ENCODE measurements around the gene PEX5L. TPM values are rescaled to one million over a fixed set of nuclear protein-coding genes. Genes with fewer than 3 reads are reported as not detected.

The PEX5L gene
- total and polyA plus RNA-seq, 2 donors (not counting 1 experiment from before 2014, with no cell fraction given) = not detected

GRCh38 chr3:179969525-179969924 is 67.2 kb downstream of the PEX5L start:
- H3K4me3 ChIP-seq (ENCODE audit: control extremely low read depth in 1 of 5, extremely low read depth in 1 of 5, insufficient read depth in 1 of 5, low read depth in 2 of 5, low read length in 4 of 5) = no peak overlapping the region
- H3K79me2 ChIP-seq (ENCODE audit: control insufficient read depth, insufficient read depth, low read length) = no peaks in the 10 kb centered on the region
- TF ChIP-seq CTCF (IDR thresholded peaks at IDR 0.05) (no peak), EZH2 (IDR thresholded peaks at IDR 0.05; ENCODE audit: borderline replicate concordance, insufficient read depth, low read depth, low read length, poor library complexity, severe bottlenecking) (no peak)
- H2AFZ ChIP-seq (ENCODE audit: insufficient read depth, low read depth, low read length, poor library complexity, severe bottlenecking) = no peak overlapping the region
- Mint-ChIP-seq H3K27me3 (peaks cover 17% of the 10 kb centered on the region), H3K4me3 (no peak overlapping the region), H3K27ac (no peak overlapping the region), H3K9me3 (ENCODE audit: insufficient read depth) (no peaks in the 10 kb centered on the region), H3K4me1 (no peaks in the 10 kb centered on the region)
- DNase-seq (no peak), ATAC-seq (ENCODE audit: low read depth) (no peak)
- H4K20me1 ChIP-seq (ENCODE audit: control insufficient read depth, insufficient read depth, low read length, poor library complexity, severe bottlenecking) = no peaks in the 10 kb centered on the region
- H3K27me3 ChIP-seq (replicated peaks in 1 of 4; ENCODE audit: control extremely low read depth in 1 of 4, control insufficient read depth in 3 of 4, insufficient read depth in 4 of 4, low read length in 3 of 4) = peaks cover 0 to 3% (median 1%) of the 10 kb centered on the region in 4 experiments
- no peak overlapping the region for H3K4me2 ChIP-seq (replicated peaks; ENCODE audit: low read depth, low read length, poor library complexity, severe bottlenecking)
- H3K9me3 ChIP-seq (ENCODE audit: control extremely low read depth in 1 of 3, control insufficient read depth in 2 of 3, insufficient read depth in 1 of 3, low read length in 2 of 3) = no peaks in the 10 kb centered on the region
- no peaks in the 10 kb centered on the region for H3K36me3 ChIP-seq (replicated peaks in 1 of 2; ENCODE audit: control extremely low read depth in 1 of 2, control insufficient read depth in 1 of 2, extremely low read depth in 1 of 2, insufficient read depth in 2 of 2, low read length in 1 of 2)
- 71% methylated on average over 1 of the region's 2 CpGs for WGBS (ENCODE audit: insufficient coverage)
- no peaks in the 10 kb centered on the region for H3K4me1 ChIP-seq (ENCODE audit: control insufficient read depth in 2 of 2, insufficient read depth in 2 of 2, low read length in 2 of 2)
- no peak overlapping the region for H3K27ac ChIP-seq (ENCODE audit: low read length in 2 of 2)
- ChIA-PET POLR2A (no interaction called here), CTCF (no interaction called here)
- no peak overlapping the region for H3K9ac ChIP-seq (ENCODE audit: low read length)
- intact Hi-C loops (cut with micrococcal nuclease) = no loop called here

DNA sequence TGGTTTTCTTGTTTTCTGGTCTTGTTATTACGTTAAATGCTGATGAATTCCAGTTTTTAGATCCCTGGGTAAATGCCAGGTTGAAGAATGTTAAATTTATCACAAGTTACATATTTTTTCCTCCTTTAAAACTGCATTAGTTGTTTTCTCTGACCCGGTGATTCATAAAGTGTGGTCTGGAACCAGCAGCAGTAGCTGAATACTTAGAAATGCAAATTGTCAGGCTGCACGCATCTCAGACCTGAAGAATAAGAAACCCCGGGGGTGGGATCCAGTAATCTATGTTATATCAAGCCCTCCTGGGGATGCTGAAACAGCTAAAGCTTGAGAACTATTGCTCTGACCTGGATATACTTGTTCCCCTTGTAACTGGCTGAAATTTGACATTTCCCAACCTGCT is 69.1 kb downstream of the PEX5L start:
- Histone ChIP-seq H3K9ac (ENCODE audit: low read length) (no peak overlapping the region), H3K4me1 (ENCODE audit: control insufficient read depth in 2 of 2, insufficient read depth in 2 of 2, low read length in 2 of 2) (no peaks in the 10 kb centered on the region), H3K27ac (ENCODE audit: low read length in 2 of 2) (no peak overlapping the region), H2AFZ (ENCODE audit: insufficient read depth, low read depth, low read length, poor library complexity, severe bottlenecking) (no peak overlapping the region), H3K4me3 (ENCODE audit: control extremely low read depth in 1 of 5, extremely low read depth in 1 of 5, insufficient read depth in 1 of 5, low read depth in 2 of 5, low read length in 4 of 5) (no peak overlapping the region), H3K27me3 (replicated peaks in 1 of 4; ENCODE audit: control extremely low read depth in 1 of 4, control insufficient read depth in 3 of 4, insufficient read depth in 4 of 4, low read length in 3 of 4) (peaks cover 0 to 3% (median 0%) of the 10 kb centered on the region in 4 experiments), H3K4me2 (replicated peaks; ENCODE audit: low read depth, low read length, poor library complexity, severe bottlenecking) (no peak overlapping the region), H3K9me3 (ENCODE audit: control extremely low read depth in 1 of 3, control insufficient read depth in 2 of 3, insufficient read depth in 1 of 3, low read length in 2 of 3) (no peaks in the 10 kb centered on the region), H3K36me3 (replicated peaks in 1 of 2; ENCODE audit: control extremely low read depth in 1 of 2, control insufficient read depth in 1 of 2, extremely low read depth in 1 of 2, insufficient read depth in 2 of 2, low read length in 1 of 2) (no peaks in the 10 kb centered on the region), H3K79me2 (ENCODE audit: control insufficient read depth, insufficient read depth, low read length) (no peaks in the 10 kb centered on the region), H4K20me1 (ENCODE audit: control insufficient read depth, insufficient read depth, low read length, poor library complexity, severe bottlenecking) (no peaks in the 10 kb centered on the region)
- Mint-ChIP-seq H3K27me3 (peaks cover 28% of the 10 kb centered on the region), H3K4me1 (no peaks in the 10 kb centered on the region), H3K27ac (no peak overlapping the region), H3K9me3 (ENCODE audit: insufficient read depth) (no peaks in the 10 kb centered on the region), H3K4me3 (no peak overlapping the region)
- WGBS (ENCODE audit: insufficient coverage) = 46% methylated on average over 3 of the region's 4 CpGs
- DNase-seq = no peak
- ChIA-PET POLR2A (no interaction called here), CTCF (no interaction called here)
- intact Hi-C loops (cut with micrococcal nuclease) = no loop called here
- no peak for ATAC-seq (ENCODE audit: low read depth)
- TF ChIP-seq CTCF (IDR thresholded peaks at IDR 0.05) (no peak), EZH2 (IDR thresholded peaks at IDR 0.05; ENCODE audit: borderline replicate concordance, insufficient read depth, low read depth, low read length, poor library complexity, severe bottlenecking) (no peak)
